Glutamatergic neuron (in vitro differentiated cells): ENCODE measurements around the gene CNOT11. TPM values are rescaled to one million over a fixed set of nuclear protein-coding genes. Genes with fewer than 3 reads are reported as not detected.
"Not testable (repeated sequence)": the region's sequence is repeated elsewhere in the genome, so short reads cannot be mapped to it uniquely, and the experiment has no call there.

Experiments
- DNase-seq: peaks from one replicate; pipeline ENCODE4 v3.0.0; 2022
- H3K27ac Mint-ChIP-seq: one replicate; pipeline ENCODE4 v1.8.0; 2020; ENCODE audit warnings: mild to moderate bottlenecking, mixed read lengths, inconsistent platforms; ENCODE audit not compliant: unreplicated experiment
- H3K27me3 Mint-ChIP-seq: one replicate; pipeline ENCODE4 v1.8.0; 2020; ENCODE audit warnings: mild to moderate bottlenecking, moderate library complexity, mixed read lengths, inconsistent platforms; ENCODE audit not compliant: unreplicated experiment
- H3K36me3 Mint-ChIP-seq: one replicate; pipeline ENCODE4 v1.8.0; 2020; ENCODE audit warnings: mild to moderate bottlenecking, mixed read lengths, inconsistent platforms; ENCODE audit not compliant: unreplicated experiment
- H3K4me1 Mint-ChIP-seq: one replicate; pipeline ENCODE4 v1.8.0; 2020; ENCODE audit warnings: mild to moderate bottlenecking, low read depth, mixed read lengths, inconsistent platforms; ENCODE audit not compliant: unreplicated experiment
- H3K4me3 Mint-ChIP-seq: one replicate; pipeline ENCODE4 v1.8.0; 2020; ENCODE audit warnings: mild to moderate bottlenecking, mixed read lengths, inconsistent platforms; ENCODE audit not compliant: unreplicated experiment
- H3K9me3 Mint-ChIP-seq: one replicate; pipeline ENCODE4 v1.8.0; 2020; ENCODE audit warnings: mild to moderate bottlenecking, moderate library complexity, mixed read lengths, inconsistent platforms; ENCODE audit not compliant: unreplicated experiment
- CTCF ChIP-seq: fragments of 200-600 bp; sonication (generic); IDR thresholded peaks from one replicate; pipeline ENCODE4 v1.5.0; 2021; ENCODE audit not compliant: partially characterized antibody, unreplicated experiment
- microRNA-seq: library from miRNA; unstranded; fragments of <30 nt; microRNA quantifications from one replicate; pipeline ENCODE4, GENCODE V29; 2020; ENCODE audit not compliant: unreplicated experiment
- total RNA-seq: library from RNA; stranded (reverse); fragmentation: NEBNext Ultra II Directional; extraction: Animal tissue kit (Norgen Biotek cat#: 25700); gene quantifications from one replicate; pipeline ENCODE4 v1.2.1, GENCODE V29; 2021; ENCODE audit not compliant: unreplicated experiment

CNOT11 gene
- total RNA-seq, 1 donor from 2014 or later = 35.6 TPM

- H3K27ac Mint-ChIP-seq = no peak overlapping the region
- H3K36me3 Mint-ChIP-seq = peaks cover 4% of the 10 kb centered on the region
- peaks cover 10% of the 10 kb centered on the region for H3K9me3 Mint-ChIP-seq
- no peak for DNase-seq
- no peak for TF ChIP-seq CTCF
- peaks cover 7% of the 10 kb centered on the region for H3K4me1 Mint-ChIP-seq
- peaks cover 1% of the 10 kb centered on the region for H3K27me3 Mint-ChIP-seq
- H3K4me3 Mint-ChIP-seq = no peak overlapping the region
Observed at GRCh38 chr2:101311696-101312017, 59.0 kb downstream of the CNOT11 start.

GRCh38 chr2:101316568-101316967, 63.9 kb downstream of the CNOT11 start:
- not testable (repeated sequence) for H3K9me3 Mint-ChIP-seq, H3K27me3 Mint-ChIP-seq, H3K4me3 Mint-ChIP-seq, H3K36me3 Mint-ChIP-seq, H3K27ac Mint-ChIP-seq, DNase-seq, H3K4me1 Mint-ChIP-seq

Small RNAs within 50 kb of the gene (microRNA-seq; reads per million reads assigned to microRNA genes)
- 0.96 reads per million for gene MIR5696

Other genes with a start within 250 kb of the CNOT11 start
- gene TBC1D8, start 101.5 kb upstream of the CNOT11 start, total RNA-seq = 14.6 TPM
- 26.9 TPM for gene RNF149, start 55.8 kb downstream of the CNOT11 start, total RNA-seq
- 1.3 TPM for gene CREG2, start 134.6 kb downstream of the CNOT11 start, total RNA-seq
- gene RFX8, start 222.2 kb downstream of the CNOT11 start, total RNA-seq = 1.0 TPM